Cerebellar nuclear complex (tissue), 1 donor: ENCODE results near the gene ERC2.

Source experiments
- DNase-seq, 2 experiments: peaks; one replicate each; lab custom pipeline; 2025; lab: John Stamatoyannopoulos, UW

ERC2 gene

GRCh38 chr3:55716044-55716443 lies 752.2 kb downstream of the ERC2 start:
- no peak for DNase-seq

- no peak for DNase-seq
These were observed 754.2 kb downstream of the ERC2 start for GRCh38 chr3:55714057-55714456.

DNA sequence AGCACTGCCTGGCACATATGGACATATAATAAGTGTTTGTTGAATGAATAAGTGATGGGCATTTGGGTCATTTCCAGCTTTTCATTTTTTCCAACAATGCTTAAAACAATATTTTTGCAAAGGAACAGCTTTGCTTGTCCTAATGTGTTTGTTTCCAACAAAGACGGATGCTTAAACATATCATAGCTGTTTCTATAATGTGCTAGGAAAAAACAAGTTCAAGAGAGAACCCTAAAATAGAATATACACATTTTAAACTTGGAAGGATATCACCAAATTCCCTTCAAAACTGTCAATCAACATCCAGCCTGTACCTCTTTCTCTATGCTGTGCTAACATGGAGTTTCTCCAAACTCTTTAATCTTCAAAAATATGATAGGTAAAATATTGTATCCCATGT lies 756.6 kb downstream of the ERC2 start:
- no peak for DNase-seq

DNA sequence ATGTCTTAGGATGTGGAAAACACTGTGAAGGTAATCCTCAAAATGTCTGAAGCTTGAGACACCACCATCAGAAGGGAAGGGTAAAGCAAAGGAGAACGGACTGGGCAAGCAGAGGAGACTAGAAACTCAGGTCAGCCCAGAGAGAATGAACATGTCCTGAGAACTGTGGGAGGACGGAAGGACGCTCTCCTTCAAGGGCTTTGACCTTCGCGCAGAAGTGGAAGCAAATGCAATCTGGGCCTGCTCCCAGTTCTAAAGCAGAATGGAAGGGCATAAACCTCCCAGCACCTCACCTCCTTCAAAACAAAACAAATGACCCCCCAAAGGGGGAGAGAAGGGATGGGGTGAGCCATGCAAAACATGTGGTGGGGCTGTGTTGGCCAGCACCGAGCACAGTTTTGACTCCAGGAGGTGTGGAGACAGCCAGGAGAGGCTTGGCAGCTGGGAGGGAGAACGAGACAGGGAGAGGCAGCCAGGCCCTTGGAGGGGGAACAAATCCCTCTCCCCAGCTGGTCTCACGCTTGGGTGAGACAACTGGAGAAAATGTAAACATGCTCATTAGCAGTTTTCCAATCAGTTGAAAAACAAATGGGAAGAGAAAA lies 758.8 kb downstream of the ERC2 start:
- DNase-seq: no peak

DNA sequence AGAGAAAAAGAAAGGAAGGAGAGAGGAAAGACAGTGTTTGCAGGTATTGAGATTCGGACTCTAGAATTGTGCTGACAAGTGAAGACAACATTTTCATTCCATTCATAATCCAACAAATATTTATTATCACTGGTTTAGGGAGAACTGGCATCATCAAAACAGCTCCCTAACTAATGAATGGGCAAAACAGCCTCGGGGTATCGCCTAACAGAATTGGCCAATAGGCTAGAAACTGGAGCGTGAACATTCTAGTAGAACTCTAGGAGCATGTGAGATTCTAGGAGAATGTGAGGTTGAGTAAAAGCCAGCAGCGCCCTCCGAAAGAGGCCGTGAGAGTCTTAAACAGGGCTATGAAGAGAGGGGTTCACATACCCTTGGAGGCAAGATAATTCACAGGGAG lies 759.3 kb downstream of the ERC2 start:
- no peak for DNase-seq

GRCh38 chr3:55708242-55708641 lies 760.0 kb downstream of the ERC2 start:
- no peak for DNase-seq

- no peak for DNase-seq
These were observed 763.7 kb downstream of the ERC2 start for GRCh38 chr3:55704521-55704920.

DNA sequence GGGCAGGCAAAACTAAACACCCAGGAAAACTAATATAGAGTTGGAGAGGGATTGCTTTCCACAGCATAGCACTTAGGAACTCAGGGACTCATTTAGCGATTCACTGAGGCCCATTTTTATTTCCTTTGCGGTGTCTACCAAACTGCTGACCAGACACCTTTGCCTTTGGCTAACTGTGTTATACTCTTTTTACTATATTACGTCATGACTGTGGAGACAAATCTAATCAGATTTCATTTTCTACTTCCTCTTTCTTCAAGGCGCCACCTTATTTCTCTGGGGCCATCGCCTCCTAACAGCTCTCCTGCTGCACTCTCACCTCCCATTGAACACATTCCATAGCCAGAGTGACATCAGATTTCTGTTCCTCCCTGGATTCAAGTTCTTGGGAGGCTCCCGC lies 765.4 kb downstream of the ERC2 start:
- no peak for DNase-seq

GRCh38 chr3:55701997-55702396 lies 766.3 kb downstream of the ERC2 start:
- DNase-seq: no peak

DNA sequence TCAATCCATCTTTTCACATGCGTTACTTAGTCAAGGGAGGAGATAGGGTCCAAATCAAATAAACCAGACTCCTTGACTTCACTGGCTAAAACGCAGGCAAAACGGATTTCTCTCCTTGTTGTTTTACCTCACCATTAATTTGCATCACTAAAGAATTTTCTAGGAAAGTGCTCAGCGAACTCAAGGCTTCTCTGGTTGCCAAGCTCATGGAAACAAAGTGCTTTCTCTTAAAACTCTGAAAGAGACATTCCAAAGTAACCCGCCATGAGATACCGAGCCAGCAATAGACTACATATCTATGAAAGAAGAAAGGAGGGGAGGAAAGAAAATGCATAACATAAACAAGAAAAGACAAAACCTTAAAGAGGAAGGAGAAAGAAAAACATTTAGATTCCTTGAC lies 769.4 kb downstream of the ERC2 start:
- no peak for DNase-seq

DNA sequence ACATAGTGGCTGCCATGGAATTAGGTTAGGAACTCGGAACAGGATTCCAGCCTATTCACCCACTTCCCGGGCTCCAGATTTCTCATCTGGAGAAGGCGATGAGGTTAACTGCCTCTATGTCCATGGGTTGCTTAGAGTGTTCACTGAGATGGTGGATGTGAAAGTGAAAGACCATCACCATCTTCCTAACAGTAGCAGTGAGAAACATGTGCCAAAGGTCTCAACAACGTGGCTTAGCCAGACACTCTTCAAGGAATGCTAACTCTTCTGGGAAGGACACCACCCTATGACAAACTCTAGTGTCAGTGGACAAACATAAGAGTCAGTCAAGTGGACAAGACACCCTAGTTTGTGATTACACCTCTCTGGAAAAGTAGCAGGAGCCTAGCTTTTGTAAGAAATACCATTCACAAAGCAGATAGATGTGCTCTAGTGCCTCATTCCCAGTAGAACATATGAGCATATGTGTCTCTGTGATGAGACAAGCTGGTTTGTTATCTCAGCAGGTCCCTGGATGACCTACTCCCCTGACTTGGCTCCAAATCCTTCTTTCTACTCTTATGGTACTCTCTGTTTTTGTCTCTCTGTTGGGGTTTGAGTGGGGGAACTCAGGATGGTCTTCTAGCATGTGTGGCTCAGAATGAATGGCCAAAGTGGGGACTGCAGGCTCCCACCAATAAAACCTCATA lies 770.9 kb downstream of the ERC2 start:
- peak in 1 of 2 experiments; percentile 16 for DNase-seq

DNA sequence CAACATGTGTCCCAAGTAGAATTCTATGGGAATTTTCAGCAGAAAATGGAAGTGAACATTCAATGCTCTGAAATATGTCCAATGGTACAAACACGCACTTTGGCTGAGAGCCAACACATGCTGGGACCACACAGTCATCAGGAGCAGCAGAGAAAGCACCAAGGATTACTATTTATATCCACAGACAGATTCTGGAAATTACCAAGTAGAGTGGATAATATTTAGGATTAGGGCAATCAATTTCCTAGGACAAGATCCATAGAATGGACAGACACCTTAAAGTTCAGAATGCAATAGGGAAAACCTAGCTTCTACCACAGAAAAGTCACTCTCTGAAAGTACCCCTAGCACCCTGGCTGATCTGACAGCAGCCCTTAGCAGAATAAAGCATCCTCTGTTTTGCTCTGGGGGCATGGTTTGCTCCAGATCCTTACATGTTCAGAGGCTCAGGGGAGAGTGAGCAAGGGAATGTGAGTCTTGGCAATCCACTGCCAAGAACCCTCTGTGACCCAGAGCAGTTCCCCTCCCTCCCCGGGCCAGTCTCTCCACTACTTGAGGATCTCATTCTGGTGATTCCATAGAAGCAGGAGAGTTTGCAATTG lies 775.2 kb downstream of the ERC2 start:
- peak in 1 of 2 experiments; percentile 41 for DNase-seq

DNA sequence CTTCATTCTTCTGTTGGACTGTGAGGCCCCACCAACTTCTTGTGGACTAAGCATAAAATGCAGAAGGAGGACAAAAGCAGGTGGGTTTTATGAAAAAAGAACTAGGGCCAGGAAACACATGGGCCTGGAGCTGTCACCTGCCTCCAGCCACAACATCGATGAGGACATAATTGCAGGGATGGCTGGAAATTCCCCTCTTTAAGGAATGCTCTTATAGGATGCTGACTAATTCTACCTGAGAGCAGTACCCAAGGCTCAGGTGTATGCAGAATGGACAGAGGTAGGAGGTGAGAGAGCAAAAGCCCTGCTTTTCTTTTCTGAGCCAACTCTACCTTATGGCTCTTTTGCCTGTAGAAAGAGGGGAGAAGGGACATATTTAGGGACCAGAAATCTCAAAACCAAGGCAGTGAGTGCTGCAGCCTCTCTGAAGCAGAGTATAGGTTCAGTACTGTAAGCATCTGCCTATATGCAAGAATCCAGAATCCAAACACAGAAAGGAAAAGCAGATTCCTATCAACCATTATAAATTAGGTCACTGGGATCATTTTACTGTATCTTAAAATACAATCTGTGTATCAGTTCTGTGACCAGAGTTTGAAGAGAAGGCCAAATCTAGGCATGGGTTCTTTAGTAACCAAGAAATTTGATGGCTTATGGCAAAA lies 775.8 kb downstream of the ERC2 start:
- DNase-seq: no peak

- no peak for DNase-seq
These were observed 777.1 kb downstream of the ERC2 start for GRCh38 chr3:55691141-55691540.

- DNase-seq: no peak
These were observed 777.5 kb downstream of the ERC2 start for GRCh38 chr3:55690726-55691125.

DNA sequence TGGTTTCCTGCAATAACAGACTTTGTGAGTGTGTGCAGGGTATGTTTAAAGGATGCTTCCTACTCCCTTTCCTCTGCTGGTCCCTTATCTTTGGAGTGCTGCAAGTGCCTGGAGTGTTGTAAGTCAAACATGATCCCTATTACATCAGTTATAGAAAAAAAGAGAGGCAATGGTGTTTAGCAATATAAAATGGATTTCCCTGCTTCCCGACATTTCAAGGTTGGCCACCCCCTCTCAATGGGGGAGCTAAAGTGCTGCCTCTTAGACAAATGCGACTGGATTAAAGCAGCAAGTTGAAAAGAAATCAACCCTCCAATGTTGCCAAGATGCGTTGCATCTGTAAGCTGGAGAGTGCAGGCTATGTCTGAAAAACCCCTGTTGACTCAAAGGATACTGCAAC lies 778.1 kb downstream of the ERC2 start:
- no peak for DNase-seq

DNA sequence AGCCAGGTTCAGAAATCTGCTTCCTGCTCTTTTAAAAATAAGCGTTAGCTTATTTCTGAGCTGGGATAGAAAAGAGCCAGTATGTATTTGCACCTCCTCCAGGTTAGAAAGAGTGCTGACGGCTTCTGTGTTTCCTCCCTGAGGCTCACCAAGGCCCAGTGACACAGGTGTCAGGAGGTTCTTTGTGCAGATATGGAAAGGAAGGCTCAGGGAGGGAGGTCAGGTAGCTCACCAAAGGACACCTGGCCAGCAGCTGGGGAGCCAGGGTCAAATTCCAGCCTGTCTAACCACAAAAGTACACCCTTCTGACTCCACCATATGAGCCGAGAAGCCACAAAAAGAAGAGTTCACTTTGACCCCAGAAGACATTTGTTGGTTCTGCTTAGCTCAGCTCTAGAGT lies 780.1 kb downstream of the ERC2 start:
- no peak for DNase-seq

- DNase-seq: no peak
These were observed 780.7 kb downstream of the ERC2 start for GRCh38 chr3:55687526-55687925.

DNA sequence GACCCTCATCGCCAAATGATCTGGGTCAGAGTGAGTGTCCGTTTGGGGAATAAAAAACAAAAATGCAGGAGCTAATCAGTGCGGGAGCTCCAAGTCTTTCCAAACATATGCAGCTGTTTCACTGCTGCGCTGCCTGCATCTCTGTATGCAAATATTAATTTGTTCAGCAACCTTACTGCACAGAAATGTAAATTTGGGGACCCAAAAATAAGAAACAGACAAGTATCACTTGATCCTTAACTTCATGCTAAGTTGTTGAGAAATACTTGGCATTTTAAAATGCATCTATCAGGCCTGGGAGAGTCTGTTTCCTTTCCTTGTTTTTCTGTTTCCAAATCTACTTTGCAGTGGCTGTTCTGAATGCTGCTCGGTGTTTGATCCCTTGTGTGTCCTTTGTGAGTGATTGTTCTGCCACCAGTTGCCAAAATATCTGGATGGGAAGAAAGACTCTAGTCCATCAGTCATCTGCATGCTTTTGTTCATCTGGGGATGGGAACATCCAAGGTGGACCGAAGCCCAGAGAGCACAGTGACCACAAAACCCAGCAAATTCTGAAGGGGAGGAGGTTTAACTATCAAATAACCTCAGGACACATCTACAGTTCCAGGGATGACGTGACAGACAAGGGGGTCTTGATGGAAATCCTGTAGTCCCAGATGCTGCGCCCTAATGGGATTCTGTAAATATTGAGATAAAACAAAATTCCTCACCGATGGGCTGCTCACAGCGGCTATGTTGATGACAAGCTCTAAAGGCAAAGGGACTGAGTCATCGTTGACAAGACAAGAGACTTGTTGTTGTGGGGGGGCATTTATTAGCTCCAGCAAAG lies 781.6 kb downstream of the ERC2 start:
- DNase-seq: no peak

DNA sequence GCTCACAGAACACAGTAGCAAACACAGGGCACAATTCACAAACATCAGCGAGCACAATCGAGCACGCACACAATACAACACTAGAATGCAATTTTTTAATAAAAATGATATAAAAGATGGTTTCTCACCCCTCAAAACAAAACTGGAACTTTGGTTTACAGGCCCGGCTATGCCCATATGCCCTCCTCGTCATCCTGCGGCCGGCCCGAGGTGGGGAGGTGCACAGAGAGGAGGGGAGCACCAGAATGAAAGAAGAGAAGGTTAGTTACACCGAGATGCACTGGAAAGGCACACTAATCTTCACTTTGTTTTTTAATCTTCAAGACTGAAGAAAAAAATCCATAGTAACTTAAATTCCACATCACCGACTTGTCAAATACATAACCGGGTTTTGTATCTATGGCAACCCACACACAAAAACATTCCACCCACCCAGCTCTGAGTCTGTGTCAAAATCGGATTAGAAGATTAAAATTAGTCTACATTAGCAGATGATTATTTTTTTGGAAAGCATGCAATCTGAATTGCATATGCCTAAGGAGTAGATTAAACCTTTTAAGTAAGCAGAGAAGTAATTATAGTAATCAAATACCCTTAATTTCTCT lies 784.5 kb downstream of the ERC2 start:
- no peak for DNase-seq

- DNase-seq: no peak
These were observed 785.8 kb downstream of the ERC2 start for GRCh38 chr3:55682461-55682860.
